HFFc6 (cell line): ENCODE measurements around the gene ARHGAP26. TPM values are rescaled to one million over a fixed set of nuclear protein-coding genes. Genes with fewer than 3 reads are reported as not detected.

Experiments used
- DNase-seq: peaks from one replicate; pipeline ENCODE4 v3.0.0-alpha.2; 2018
- H3K27ac Mint-ChIP-seq: 2 replicates; pipeline ENCODE4 v1.8.0; 2020; ENCODE audit warnings: mild to moderate bottlenecking, mixed read lengths
- H3K27me3 Mint-ChIP-seq: 2 replicates; pipeline ENCODE4 v1.8.0; 2021; ENCODE audit warnings: mild to moderate bottlenecking, moderate library complexity, mixed read lengths; ENCODE audit not compliant: insufficient read depth
- H3K36me3 Mint-ChIP-seq: 2 replicates; pipeline ENCODE4 v1.8.0; 2021; ENCODE audit warnings: low read depth, mixed read lengths
- H3K4me1 Mint-ChIP-seq: 2 replicates; pipeline ENCODE4 v1.8.0; 2020; ENCODE audit warnings: low read depth, mixed read lengths
- H3K4me3 Mint-ChIP-seq: 2 replicates; pipeline ENCODE4 v1.8.0; 2020; ENCODE audit warnings: mild to moderate bottlenecking, moderate library complexity, mixed read lengths
- H3K9me3 Mint-ChIP-seq: 2 replicates; pipeline ENCODE4 v1.8.0; 2020; ENCODE audit warnings: mild to moderate bottlenecking, mixed read lengths
- total RNA-seq, 6 experiments: library from RNA; stranded (reverse); fragmentation: NEBNext Ultra II Directional; extraction: Animal tissue kit (Norgen Biotek cat#: 25700); gene quantifications; 2 replicates in 1 of 6; 3 replicates in 5 of 6; pipeline ENCODE4 v1.2.3, GENCODE V29; 2021
- TF ChIP-seq, protein P1 (sequence below): fragments of 200-600 bp; sonication (generic); IDR thresholded peaks from 2 replicates; pipeline ENCODE4 v1.5.0; 2021; ENCODE audit warnings: antibody characterized with exemption, mild to moderate bottlenecking

Gene ARHGAP26
- total RNA-seq, 6 experiments from 2014 or later: 2.3 to 3.6 (median 3.1) TPM

DNA sequence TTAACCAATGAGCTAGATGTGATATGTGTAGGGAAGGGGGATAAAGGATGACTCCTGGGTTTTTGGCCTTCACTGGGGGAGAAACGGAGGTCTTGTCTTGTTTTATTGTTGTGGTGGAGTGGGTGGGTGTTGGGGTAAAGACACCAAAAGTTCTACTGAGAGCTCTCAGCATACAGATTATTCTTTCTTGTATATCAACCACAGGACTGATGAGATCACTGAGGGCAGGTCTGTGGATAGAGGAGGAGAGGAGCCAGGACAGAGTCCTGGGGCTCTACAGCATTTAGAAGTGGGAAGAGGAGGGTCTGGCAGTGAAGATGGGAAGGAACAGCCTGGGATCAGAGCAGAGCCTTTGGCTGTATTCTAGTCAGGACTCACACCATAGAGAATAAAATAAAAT lies 310.8 kb downstream of the ARHGAP26 start:
- TF ChIP-seq, protein P1, sequence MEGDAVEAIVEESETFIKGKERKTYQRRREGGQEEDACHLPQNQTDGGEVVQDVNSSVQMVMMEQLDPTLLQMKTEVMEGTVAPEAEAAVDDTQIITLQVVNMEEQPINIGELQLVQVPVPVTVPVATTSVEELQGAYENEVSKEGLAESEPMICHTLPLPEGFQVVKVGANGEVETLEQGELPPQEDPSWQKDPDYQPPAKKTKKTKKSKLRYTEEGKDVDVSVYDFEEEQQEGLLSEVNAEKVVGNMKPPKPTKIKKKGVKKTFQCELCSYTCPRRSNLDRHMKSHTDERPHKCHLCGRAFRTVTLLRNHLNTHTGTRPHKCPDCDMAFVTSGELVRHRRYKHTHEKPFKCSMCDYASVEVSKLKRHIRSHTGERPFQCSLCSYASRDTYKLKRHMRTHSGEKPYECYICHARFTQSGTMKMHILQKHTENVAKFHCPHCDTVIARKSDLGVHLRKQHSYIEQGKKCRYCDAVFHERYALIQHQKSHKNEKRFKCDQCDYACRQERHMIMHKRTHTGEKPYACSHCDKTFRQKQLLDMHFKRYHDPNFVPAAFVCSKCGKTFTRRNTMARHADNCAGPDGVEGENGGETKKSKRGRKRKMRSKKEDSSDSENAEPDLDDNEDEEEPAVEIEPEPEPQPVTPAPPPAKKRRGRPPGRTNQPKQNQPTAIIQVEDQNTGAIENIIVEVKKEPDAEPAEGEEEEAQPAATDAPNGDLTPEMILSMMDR: no peak
- Mint-ChIP-seq H3K36me3 (no peaks in the 10 kb centered on the region), H3K4me3 (no peak overlapping the region), H3K4me1 (peaks cover 26% of the 10 kb centered on the region), H3K9me3 (no peaks in the 10 kb centered on the region), H3K27me3 (no peaks in the 10 kb centered on the region; the same call in 1 of the 2 replicates), H3K27ac (no peak overlapping the region)
- DNase-seq: no peak

DNA sequence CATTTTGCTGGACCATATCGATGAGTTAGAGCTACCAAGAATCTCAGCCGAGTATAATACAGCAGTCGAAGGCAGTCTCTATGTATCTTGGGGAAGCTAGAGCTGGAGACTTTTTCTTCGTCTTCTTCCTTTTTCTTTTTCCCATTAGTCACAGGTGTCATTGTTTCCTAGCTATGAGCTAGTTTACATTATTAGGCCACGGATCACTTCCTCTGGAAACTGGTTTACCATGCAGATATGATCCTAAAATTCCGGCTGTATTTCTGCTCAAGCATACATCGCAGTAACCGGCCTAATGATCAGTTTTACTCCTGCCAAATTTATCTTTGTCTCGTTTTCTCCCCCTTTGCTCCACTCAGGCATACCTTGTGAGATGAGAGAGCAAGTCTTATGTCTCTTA lies 312.8 kb downstream of the ARHGAP26 start:
- Mint-ChIP-seq H3K27ac (no peak overlapping the region), H3K27me3 (no peaks in the 10 kb centered on the region; the same call in 1 of the 2 replicates), H3K36me3 (no peaks in the 10 kb centered on the region), H3K4me3 (no peak overlapping the region), H3K4me1 (peaks cover 41% of the 10 kb centered on the region), H3K9me3 (no peaks in the 10 kb centered on the region)
- DNase-seq: no peak
- TF ChIP-seq, protein P1: no peak

DNA sequence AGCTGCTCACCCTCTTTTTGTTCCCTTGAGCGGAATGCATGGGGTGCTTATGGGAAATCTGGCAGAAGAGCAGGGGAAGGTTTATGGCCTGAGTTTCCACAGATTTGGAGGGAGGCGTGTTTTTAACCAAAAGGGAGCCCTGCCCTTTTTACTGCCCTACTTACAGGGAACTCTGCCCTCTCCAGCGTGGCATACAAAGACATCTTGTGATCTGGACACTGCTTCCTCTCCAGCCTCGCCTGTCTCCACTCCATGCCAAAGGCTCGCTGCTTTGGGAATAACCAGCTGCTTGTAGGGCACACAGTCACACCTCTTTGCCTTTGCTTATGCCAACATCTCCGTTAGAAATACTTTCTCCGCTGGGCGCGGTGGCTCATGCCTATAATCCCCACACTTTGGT lies 314.2 kb downstream of the ARHGAP26 start:
- no peaks in the 10 kb centered on the region; the same call in 1 of the 2 replicates for H3K27me3 Mint-ChIP-seq
- no peak overlapping the region for H3K27ac Mint-ChIP-seq
- no peak for DNase-seq
- no peaks in the 10 kb centered on the region for H3K36me3 Mint-ChIP-seq
- peaks cover 35% of the 10 kb centered on the region for H3K4me1 Mint-ChIP-seq
- TF ChIP-seq, protein P1: no peak
- H3K9me3 Mint-ChIP-seq: no peaks in the 10 kb centered on the region
- no peak overlapping the region for H3K4me3 Mint-ChIP-seq

DNA sequence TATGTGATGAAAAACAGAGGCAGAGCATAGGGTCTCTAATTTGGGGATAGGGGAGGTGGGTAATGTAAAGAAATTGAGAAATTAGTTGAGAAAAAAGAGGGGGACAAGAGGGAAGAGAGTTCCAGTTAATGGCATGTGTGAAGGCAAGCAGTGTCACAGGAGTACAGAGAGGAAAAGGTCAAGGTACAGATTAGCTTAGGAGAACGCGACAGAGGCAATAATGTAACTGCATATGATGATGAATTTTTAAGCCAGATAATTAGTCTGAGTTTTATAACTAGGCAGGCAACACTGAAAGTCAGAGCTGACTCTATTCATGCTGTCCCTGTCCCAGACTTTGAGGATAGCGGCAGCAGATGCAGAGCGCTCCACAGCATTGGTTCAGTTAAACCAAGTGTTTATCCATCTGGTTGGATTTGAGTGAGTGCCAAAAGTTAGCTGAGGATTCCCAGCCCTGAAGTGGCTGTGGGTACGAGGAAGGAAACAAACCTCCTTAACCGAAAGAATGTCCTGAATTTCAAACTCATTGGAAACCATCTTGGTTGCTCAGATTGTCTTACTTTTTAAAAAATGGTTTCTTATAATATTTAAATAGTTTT lies 315.2 kb downstream of the ARHGAP26 start:
- no peaks in the 10 kb centered on the region for H3K9me3 Mint-ChIP-seq
- no peak for DNase-seq
- no peaks in the 10 kb centered on the region; the same call in 1 of the 2 replicates for H3K27me3 Mint-ChIP-seq

DNA sequence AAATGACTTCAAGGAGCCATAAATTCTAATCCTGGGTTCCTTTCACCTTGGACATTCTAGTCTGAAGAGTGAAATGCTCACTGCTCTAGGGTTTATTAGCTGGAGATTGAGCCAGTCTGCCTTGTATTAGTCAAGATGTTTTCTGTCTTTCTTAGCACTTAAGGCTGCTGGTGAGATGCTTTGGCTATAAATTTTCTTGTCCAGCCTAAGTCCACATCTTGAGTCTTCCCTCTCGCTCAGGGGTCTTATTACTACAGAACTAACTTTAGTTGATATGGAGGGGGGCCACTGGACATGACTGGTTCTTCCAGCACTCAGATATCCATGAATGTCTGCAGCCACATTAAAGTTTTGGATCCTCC lies 316.4 kb downstream of the ARHGAP26 start:
- Mint-ChIP-seq H3K27ac (peak overlapping the region; percentile 1; the same call in 1 of the 2 replicates), H3K36me3 (no peaks in the 10 kb centered on the region), H3K27me3 (no peaks in the 10 kb centered on the region; the same call in 1 of the 2 replicates), H3K4me3 (no peak overlapping the region), H3K4me1 (peaks cover 35% of the 10 kb centered on the region), H3K9me3 (no peaks in the 10 kb centered on the region)
- DNase-seq: no peak
- TF ChIP-seq, protein P1: no peak

More for the DNA sequence above, 315.2 kb downstream of the ARHGAP26 start:
- peaks cover 35% of the 10 kb centered on the region for H3K4me1 Mint-ChIP-seq
- no peak overlapping the region for H3K27ac Mint-ChIP-seq
- TF ChIP-seq, protein P1: no peak
- no peak overlapping the region for H3K4me3 Mint-ChIP-seq
- no peaks in the 10 kb centered on the region for H3K36me3 Mint-ChIP-seq
